CD4-positive, alpha-beta T cell (primary cell): ENCODE results near the gene DAD1. TPM values are rescaled to one million over a fixed set of nuclear protein-coding genes. Genes with fewer than 3 reads are reported as not detected.

ENCODE experiments used
- ATAC-seq: fragments of 200-7000 bp; cut with Tn5 transposase; one replicate; pipeline ENCODE4 v1.10.0; 2022; ENCODE audit warnings: mild to moderate bottlenecking; ENCODE audit not compliant: poor library complexity
- CTCF ChIA-PET: fragments of 350-600 bp; sonication (Branson Sonifier 250); formaldehyde crosslinking; loops from one replicate; lab custom pipeline; 2021; ENCODE audit warnings: antibody characterized with exemption, inconsistent platforms; lab: Charles Lee
- POLR2A ChIA-PET: fragments of 350-600 bp; sonication (Branson Sonifier 250); formaldehyde crosslinking; loops from one replicate; lab custom pipeline; 2021; ENCODE audit warnings: antibody characterized with exemption, inconsistent platforms; lab: Charles Lee
- DNase-seq, 14 experiments: peaks; one replicate each; pipeline ENCODE4 v3.0.0-alpha.2; 2013 to 2020; ENCODE audit warnings: mixed read lengths in 2 of 14
- H3K27ac ChIP-seq, 2 donors: one replicate each; pipeline versions ENCODE4 v1.5.1 to v1.7.0; 2013; ENCODE audit warnings: low read length in 2 of 2, low read depth in 1 of 2, mild to moderate bottlenecking in 1 of 2
- H3K27me3 ChIP-seq, 2 experiments: 1 replicate in 1 of 2; 2 replicates in 1 of 2; pipeline versions ENCODE4 v1.6.1 to v1.7.0; 2013; ENCODE audit warnings: low read length in 2 of 2, control low read depth in 1 of 2, mild to moderate bottlenecking in 1 of 2, moderate library complexity in 1 of 2; ENCODE audit not compliant: insufficient read depth in 2 of 2, control insufficient read depth in 1 of 2
- H3K36me3 ChIP-seq: one replicate; pipeline ENCODE4 v1.6.1; 2013; ENCODE audit warnings: low read length, control low read depth; ENCODE audit not compliant: insufficient read depth
- H3K4me1 ChIP-seq: one replicate; pipeline ENCODE4 v1.6.1; 2013; ENCODE audit warnings: low read length, control low read depth; ENCODE audit not compliant: insufficient read depth
- H3K4me3 ChIP-seq: one replicate; pipeline ENCODE4 v1.5.1; 2013; ENCODE audit warnings: mild to moderate bottlenecking, low read length, moderate library complexity
- H3K9me3 ChIP-seq, 2 experiments: 1 replicate in 1 of 2; 2 replicates in 1 of 2; pipeline versions ENCODE4 v1.6.1 to v1.7.0; 2013; ENCODE audit warnings: low read length in 2 of 2, mild to moderate bottlenecking in 2 of 2, control low read depth in 1 of 2, moderate library complexity in 1 of 2; ENCODE audit not compliant: control insufficient read depth in 1 of 2, insufficient read depth in 1 of 2
- H3K27ac Mint-ChIP-seq: one replicate; pipeline ENCODE4 v1.8.0; 2020; ENCODE audit warnings: mixed read lengths
- H3K27me3 Mint-ChIP-seq: one replicate; pipeline ENCODE4 v1.8.0; 2021; ENCODE audit warnings: mixed read lengths
- H3K36me3 Mint-ChIP-seq: one replicate; pipeline ENCODE4 v1.8.0; 2021; ENCODE audit warnings: low read depth, mixed read lengths
- H3K4me1 Mint-ChIP-seq: one replicate; pipeline ENCODE4 v1.8.0; 2021; ENCODE audit warnings: low read depth, mixed read lengths
- H3K4me3 Mint-ChIP-seq: one replicate; pipeline ENCODE4 v1.8.0; 2020; ENCODE audit warnings: mild to moderate bottlenecking, mixed read lengths
- H3K9me3 Mint-ChIP-seq: one replicate; pipeline ENCODE4 v1.8.0; 2020; ENCODE audit warnings: mixed read lengths
- CTCF ChIP-seq: fragments of 200-600 bp; IDR thresholded peaks from one replicate; pipeline ENCODE4 v1.8.0; 2022; ENCODE audit warnings: antibody characterized with exemption, mild to moderate bottlenecking
- intact Hi-C, 2 experiments: fragments of 100-400 bp; cut with DNase I in 1 of 2; cut with micrococcal nuclease in 1 of 2; formaldehyde crosslinking; loops; one replicate each; pipeline versions ENCODE4 v1.15.1 to v1.9.0; 2023 to 2025; cut with DNase I, micrococcal nuclease
- total RNA-seq, 174 experiments: library from RNA in 2 of 174; stranded (reverse) in 2 of 174; gene quantifications; one replicate each; pipeline ENCODE4 v1.2.3 and lab custom pipeline; 2021 to 2026

The DAD1 gene
- total RNA-seq, 2 experiments from 2014 or later: 41.8 to 44.1 TPM

DNA sequence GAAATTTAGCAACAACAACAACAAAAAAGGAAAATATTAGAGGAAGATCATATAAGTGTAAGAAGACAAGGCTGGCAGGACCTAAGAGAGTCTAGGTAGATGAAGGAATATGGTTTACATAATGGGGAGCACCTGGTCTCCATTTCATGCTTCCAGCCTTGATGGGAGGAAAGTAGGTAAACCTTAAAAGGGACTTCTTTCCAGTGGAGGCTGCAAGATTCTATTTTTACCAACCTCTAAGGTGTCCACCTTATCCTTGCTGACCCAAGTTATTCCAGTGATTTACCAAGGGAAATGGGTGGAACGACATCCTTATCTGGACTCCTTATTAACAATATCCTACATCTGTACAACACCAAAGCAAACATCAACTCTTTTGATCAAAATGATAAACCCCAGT, 30.0 kb downstream of the DAD1 start:
- H3K4me1 Mint-ChIP-seq: peaks cover 91% of the 10 kb centered on the region
- peak overlapping the region; percentile 97 for H3K27ac Mint-ChIP-seq
- H3K36me3 Mint-ChIP-seq: peaks cover 14% of the 10 kb centered on the region
- intact Hi-C loops: loop anchor here (5.0 to 10.0 kb wide), 13 partner anchors 334 to 917 kb away; partner anchors contain the start of gene AJUBA (in 1 of the 2)
- DNase-seq (no peak), ATAC-seq (no peak)
- ChIA-PET CTCF (interaction anchor here (5.2 kb wide), 1 partner anchor 11 kb away, joined by 169 read pairs; no protein-coding TSS in a partner anchor), POLR2A (interaction anchor here (1.8 to 10.8 kb wide), 4 partner anchors 8 to 29 kb away, joined by 9 to 218 read pairs (median 117); partner anchors contain the start of gene DAD1)
- peak overlapping the region; percentile 61 for H3K4me3 Mint-ChIP-seq
- Histone ChIP-seq H3K27me3 (no peaks in the 10 kb centered on the region), H3K4me3 (peak overlapping the region; percentile 28), H3K36me3 (peaks cover 17% of the 10 kb centered on the region), H3K27ac (peak overlapping the region; percentile 99), H3K9me3 (no peaks in the 10 kb centered on the region), H3K4me1 (peaks cover 100% of the 10 kb centered on the region)
- no peak for TF ChIP-seq CTCF
- H3K27me3 Mint-ChIP-seq: peaks cover 6% of the 10 kb centered on the region
- peaks cover 2% of the 10 kb centered on the region for H3K9me3 Mint-ChIP-seq

GRCh38 chr14:22558221-22558913, 30.7 kb downstream of the DAD1 start:
- peak overlapping the region; percentile 99 for H3K27ac ChIP-seq

More at GRCh38 chr14:22558221-22558913, 30.7 kb downstream of the DAD1 start:
- H3K4me3 ChIP-seq: peak overlapping the region; percentile 28
- Mint-ChIP-seq H3K36me3 (peaks cover 16% of the 10 kb centered on the region), H3K27me3 (peaks cover 6% of the 10 kb centered on the region), H3K4me3 (peak overlapping the region; percentile 61), H3K9me3 (peaks cover 2% of the 10 kb centered on the region), H3K27ac (peak overlapping the region; percentile 97), H3K4me1 (peaks cover 90% of the 10 kb centered on the region)
- TF ChIP-seq CTCF: peak; percentile 60
- H3K9me3 ChIP-seq: no peaks in the 10 kb centered on the region
- ATAC-seq (no peak), DNase-seq (peak in 7 of 14 experiments; percentile 54 to 83 (median 70))
- no peaks in the 10 kb centered on the region for H3K27me3 ChIP-seq
- CTCF ChIA-PET: interaction anchor here (0.7 to 5.2 kb wide), 8 partner anchors 10 to 670 kb away, joined by 3 to 169 read pairs (median 3); partner anchors contain the start of gene DAD1
- intact Hi-C loops: loop anchor here (5.0 to 10.0 kb wide), 13 partner anchors 334 to 916 kb away; partner anchors contain the start of gene AJUBA (in 1 of the 2)
- POLR2A ChIA-PET: interaction anchor here (0.8 to 10.8 kb wide), 5 partner anchors 9 to 436 kb away, joined by 4 to 218 read pairs (median 9); partner anchors contain the start of gene DAD1
- H3K36me3 ChIP-seq: peaks cover 15% of the 10 kb centered on the region
- H3K4me1 ChIP-seq: peaks cover 100% of the 10 kb centered on the region
